Tibial artery (tissue), 4 donors: ENCODE data around the gene SYNPO.

Experiments
- DNase-seq, 2 donors: peaks; one replicate each; pipeline ENCODE4 v3.0.0-alpha.2; 2019
- H3K27ac ChIP-seq, 2 donors: fragments of 200-600 bp; sonication (generic) in 1 of 2; 1 replicate in 1 of 2; 2 replicates in 1 of 2; pipeline ENCODE4 v1.5.1; 2018 to 2019; ENCODE audit warnings: mild to moderate bottlenecking in 1 of 2
- H3K27me3 ChIP-seq, 2 donors: fragments of 200-600 bp; sonication (generic) in 1 of 2; one replicate each; pipeline versions ENCODE4 v1.5.1 to v1.6.0; 2016 to 2019
- H3K36me3 ChIP-seq, 3 donors: fragments of 200-600 bp; sonication (generic) in 2 of 3; one replicate each; pipeline ENCODE4 v1.5.1; 2016 to 2019; ENCODE audit warnings: mild to moderate bottlenecking in 2 of 3
- H3K4me1 ChIP-seq, 4 donors: fragments of 200-600 bp; sonication (generic) in 2 of 4; 1 replicate in 3 of 4; 2 replicates in 1 of 4; pipeline ENCODE4 v1.5.1; 2016 to 2019
- H3K4me3 ChIP-seq, 2 donors: fragments of 200-600 bp; sonication (generic) in 1 of 2; 1 replicate in 1 of 2; 2 replicates in 1 of 2; pipeline ENCODE4 v1.5.1; 2018 to 2019; ENCODE audit warnings: mild to moderate bottlenecking in 2 of 2
- H3K9me3 ChIP-seq, 3 donors: fragments of 200-600 bp; sonication (generic) in 1 of 3; one replicate each; pipeline ENCODE4 v1.5.1; 2016 to 2019
- CTCF ChIP-seq, 2 experiments: fragments of 200-600 bp in 1 of 2; fragments of 450-650 bp in 1 of 2; IDR thresholded peaks; one replicate each; pipeline ENCODE4 v1.5.1; 2017 to 2019; ENCODE audit warnings: antibody characterized with exemption in 2 of 2, mild to moderate bottlenecking in 1 of 2, moderate library complexity in 1 of 2
- intact Hi-C: fragments of 100-400 bp; cut with DNase I; formaldehyde crosslinking; loops from one replicate; pipeline ENCODE4 v1.15.0; 2023; ENCODE audit warnings: low total_unique reads

Gene SYNPO

GRCh38 chr5:150676578-150676977, 36.1 kb downstream of the SYNPO start:
- TF ChIP-seq CTCF (IDR thresholded peaks at IDR 0.05): no peak
- DNase-seq: no peak
- peaks cover 0 to 40% (median 34%) of the 10 kb centered on the region in 4 donors for H3K4me1 ChIP-seq
- no peak overlapping the region for H3K27ac ChIP-seq
- no peaks in the 10 kb centered on the region for H3K36me3 ChIP-seq
- no peaks in the 10 kb centered on the region for H3K9me3 ChIP-seq
- intact Hi-C loops: no loop called here
- H3K27me3 ChIP-seq: peaks cover 0 to 3% of the 10 kb centered on the region in 2 donors
- no peak overlapping the region for H3K4me3 ChIP-seq

DNA sequence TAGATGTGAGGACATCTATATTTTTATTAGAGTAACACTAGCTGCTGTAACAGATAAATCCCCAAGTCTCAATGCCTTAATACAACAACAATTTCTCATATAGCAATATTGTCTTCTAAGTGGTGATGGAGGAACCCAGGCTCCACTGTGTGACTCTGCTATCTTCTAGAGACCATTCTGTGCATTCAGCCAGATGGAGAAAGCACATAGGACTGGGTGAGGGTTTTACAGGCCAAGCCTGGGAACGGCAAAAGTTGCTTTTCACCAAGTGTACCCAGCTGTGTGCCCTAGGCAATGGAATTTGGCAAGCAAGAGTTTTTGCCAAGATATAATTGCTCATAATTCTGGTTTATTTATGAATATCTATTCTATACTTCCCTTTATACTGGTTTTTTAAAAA, 48.7 kb downstream of the SYNPO start:
- DNase-seq: no peak
- Histone ChIP-seq H3K27ac (no peak overlapping the region), H3K4me1 (no peaks in the 10 kb centered on the region), H3K4me3 (no peak overlapping the region), H3K27me3 (no peaks in the 10 kb centered on the region), H3K36me3 (peaks cover 38 to 52% (median 38%) of the 10 kb centered on the region in 3 donors), H3K9me3 (no peaks in the 10 kb centered on the region)
- intact Hi-C loops: no loop called here
- no peak for TF ChIP-seq CTCF (IDR thresholded peaks at IDR 0.05)

DNA sequence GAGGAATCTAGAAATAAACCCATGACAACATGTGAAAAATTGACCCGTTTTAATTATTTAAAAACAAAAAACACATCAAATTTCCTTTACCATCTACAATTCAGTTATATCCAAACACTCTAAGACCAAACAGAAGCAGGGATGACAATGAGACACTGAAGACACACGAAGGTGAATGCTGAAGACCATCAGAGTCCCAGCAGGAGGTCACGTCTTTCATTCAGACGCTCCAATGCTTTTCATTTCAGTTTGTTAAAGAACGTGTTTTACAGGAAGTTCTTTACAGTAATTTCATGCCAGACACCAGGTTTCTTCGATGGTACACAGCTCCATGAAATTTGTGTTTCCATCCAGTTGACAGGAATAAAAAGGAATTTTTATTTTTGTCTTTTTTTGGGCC, 50.3 kb downstream of the SYNPO start:
- Histone ChIP-seq H3K9me3 (no peaks in the 10 kb centered on the region), H3K4me1 (no peaks in the 10 kb centered on the region), H3K27ac (no peak overlapping the region), H3K36me3 (peaks cover 54 to 68% (median 54%) of the 10 kb centered on the region in 3 donors), H3K27me3 (no peaks in the 10 kb centered on the region), H3K4me3 (no peak overlapping the region)
- intact Hi-C loops: no loop called here
- no peak for TF ChIP-seq CTCF (IDR thresholded peaks at IDR 0.05)
- no peak for DNase-seq

DNA sequence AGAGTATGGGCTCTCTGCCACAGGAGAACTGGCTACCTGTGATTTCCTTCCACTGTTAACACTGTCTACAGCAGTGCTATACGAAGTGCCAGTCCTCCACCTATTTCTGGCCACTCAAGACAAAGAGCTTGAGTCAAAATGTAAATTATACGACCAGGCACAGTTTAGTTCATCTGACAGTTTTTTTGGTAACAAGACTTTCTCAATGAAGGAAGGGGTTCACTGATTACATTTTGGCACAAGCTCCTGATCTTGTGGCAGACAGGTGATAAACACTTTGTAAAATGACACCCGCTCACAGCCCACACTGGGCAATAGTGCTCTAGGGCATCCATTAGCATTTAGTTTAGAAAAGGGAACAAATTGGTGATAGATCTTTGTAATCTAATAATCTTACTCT, 51.8 kb downstream of the SYNPO start:
- Histone ChIP-seq H3K27me3 (no peaks in the 10 kb centered on the region), H3K4me3 (no peak overlapping the region), H3K27ac (no peak overlapping the region), H3K9me3 (no peaks in the 10 kb centered on the region), H3K36me3 (peaks cover 69 to 83% (median 69%) of the 10 kb centered on the region in 3 donors), H3K4me1 (no peaks in the 10 kb centered on the region)
- intact Hi-C loops: no loop called here
- no peak for TF ChIP-seq CTCF (IDR thresholded peaks at IDR 0.05)
- no peak for DNase-seq

DNA sequence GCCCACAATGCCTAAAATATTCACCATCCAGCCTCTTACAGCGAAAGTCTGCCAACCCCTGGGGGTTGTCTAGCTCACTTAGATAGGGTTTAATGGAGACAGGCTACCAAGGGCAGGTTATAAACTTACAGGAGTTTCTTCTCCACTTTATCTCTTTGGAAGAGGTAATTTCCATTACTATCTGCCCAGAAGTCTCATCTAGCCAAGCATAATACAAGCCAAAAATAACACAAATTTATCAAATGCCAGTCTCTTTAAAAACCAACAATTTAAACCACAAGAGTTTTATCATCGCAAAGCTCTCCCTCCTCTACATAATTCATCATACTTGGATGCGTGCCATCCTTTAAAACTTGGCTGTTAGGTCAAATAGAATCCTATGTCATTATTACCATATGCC, 54.2 kb downstream of the SYNPO start:
- intact Hi-C loops: no loop called here
- H3K4me1 ChIP-seq: peaks cover 0 to 6% (median 5%) of the 10 kb centered on the region in 4 donors
- TF ChIP-seq CTCF (IDR thresholded peaks at IDR 0.05): no peak
- peaks cover 84 to 91% (median 85%) of the 10 kb centered on the region in 3 donors for H3K36me3 ChIP-seq
- no peaks in the 10 kb centered on the region for H3K9me3 ChIP-seq
- no peak for DNase-seq
- H3K27ac ChIP-seq: no peak overlapping the region
- H3K27me3 ChIP-seq: no peaks in the 10 kb centered on the region
- no peak overlapping the region for H3K4me3 ChIP-seq

DNA sequence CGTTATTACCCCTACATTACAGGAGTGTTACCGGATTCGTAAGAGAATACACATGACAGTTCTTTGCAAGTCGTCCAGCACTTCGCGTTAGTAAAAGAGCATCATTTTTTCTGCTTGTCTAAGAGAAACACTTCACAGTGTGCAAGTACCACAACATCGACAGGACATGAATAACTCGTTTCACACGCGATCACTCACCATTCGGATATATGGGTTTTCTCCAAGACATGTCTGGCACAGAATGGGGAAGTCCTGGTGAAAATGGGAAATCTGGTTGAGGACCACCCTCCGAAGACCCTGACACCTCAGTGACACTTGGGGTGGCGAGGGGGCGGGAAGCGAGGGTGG, 59.8 kb downstream of the SYNPO start:
- Histone ChIP-seq H3K36me3 (peaks cover 35 to 38% (median 36%) of the 10 kb centered on the region in 3 donors), H3K4me1 (peaks cover 0 to 12% (median 11%) of the 10 kb centered on the region in 4 donors), H3K27me3 (no peaks in the 10 kb centered on the region), H3K4me3 (peak overlapping the region; percentile 91 to 100), H3K27ac (peak overlapping the region; percentile 96 to 99), H3K9me3 (no peaks in the 10 kb centered on the region)
- no peak for DNase-seq
- intact Hi-C loops: no loop called here
- TF ChIP-seq CTCF (IDR thresholded peaks at IDR 0.05): no peak
